ENCODE measurements around the gene RPS3. TPM values are rescaled to one million over a fixed set of nuclear protein-coding genes. Genes with fewer than 3 reads are reported as not detected.

The RPS3 gene
- total and polyA plus RNA-seq, 9 of the 15 experiments (the other 6 are each of a cell fraction or from before 2014, with no cell fraction given) = 2,700 to 5,771 (median 3,679) TPM

DNA sequence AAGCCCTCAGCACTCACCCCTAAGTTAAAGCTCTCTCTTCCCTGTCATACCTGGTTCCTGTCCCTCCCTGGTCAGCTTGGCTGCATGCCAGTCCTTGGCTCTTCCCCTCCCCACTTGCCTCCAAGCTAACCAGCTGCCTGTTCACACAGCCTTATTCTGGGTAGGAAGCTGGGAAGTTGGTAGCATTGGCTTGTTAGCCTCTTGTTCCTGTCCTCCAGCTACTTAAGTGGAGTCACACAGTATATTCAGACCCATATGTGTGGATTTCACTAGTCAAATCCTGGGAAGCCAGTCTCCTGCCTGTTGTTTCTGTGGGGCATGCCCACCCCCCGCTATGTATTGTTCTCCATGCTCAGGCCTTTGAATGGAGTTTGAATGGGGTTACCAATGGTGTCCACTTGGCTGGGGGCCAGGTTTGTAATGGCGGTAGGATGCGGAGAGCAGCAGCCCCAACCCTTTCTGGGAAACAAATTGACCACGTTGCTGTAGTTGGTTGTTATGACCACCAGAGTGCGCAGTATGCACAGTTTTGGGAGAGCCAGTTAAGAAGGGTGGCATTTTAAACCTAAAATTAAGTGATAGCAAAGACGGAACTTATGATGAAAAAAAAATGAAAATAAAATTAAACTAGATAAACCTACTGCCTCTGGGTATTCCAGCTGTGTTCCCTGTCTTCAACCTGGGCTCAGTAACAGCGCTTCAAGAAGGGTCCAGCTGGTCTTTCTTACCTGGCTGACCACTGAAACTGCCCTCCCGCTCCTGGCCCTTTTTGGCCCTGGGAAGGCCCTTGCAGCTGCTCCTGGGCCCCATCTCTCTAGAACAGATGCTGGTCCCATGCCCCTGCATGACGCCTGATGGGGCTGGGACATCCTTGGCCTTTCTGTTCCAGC is 10.7 kb upstream of the RPS3 start (continued):
- TF ChIP-seq, protein P1, sequence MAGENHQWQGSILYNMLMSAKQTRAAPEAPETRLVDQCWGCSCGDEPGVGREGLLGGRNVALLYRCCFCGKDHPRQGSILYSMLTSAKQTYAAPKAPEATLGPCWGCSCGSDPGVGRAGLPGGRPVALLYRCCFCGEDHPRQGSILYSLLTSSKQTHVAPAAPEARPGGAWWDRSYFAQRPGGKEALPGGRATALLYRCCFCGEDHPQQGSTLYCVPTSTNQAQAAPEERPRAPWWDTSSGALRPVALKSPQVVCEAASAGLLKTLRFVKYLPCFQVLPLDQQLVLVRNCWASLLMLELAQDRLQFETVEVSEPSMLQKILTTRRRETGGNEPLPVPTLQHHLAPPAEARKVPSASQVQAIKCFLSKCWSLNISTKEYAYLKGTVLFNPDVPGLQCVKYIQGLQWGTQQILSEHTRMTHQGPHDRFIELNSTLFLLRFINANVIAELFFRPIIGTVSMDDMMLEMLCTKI (IDR thresholded peaks at IDR 0.05; ENCODE audit: partially characterized antibody) = no peak
- TF ChIP-seq ZNF282 (CRISPR knock-in tag; IDR thresholded peaks at IDR 0.05) (no peak), SMC3 (conservative IDR thresholded peaks at IDR 0.05; ENCODE audit: insufficient read depth, low read depth, low read length) (peak; percentile 85), TOE1 (IDR thresholded peaks at IDR 0.05; ENCODE audit: borderline replicate concordance) (0 out of 2 replicates have a peak, but pooled peaks have one; percentile 33), TOE1 (CRISPR knock-in tag; IDR thresholded peaks at IDR 0.05; ENCODE audit: borderline replicate concordance, low read depth) (no peak), ZNF384 (IDR thresholded peaks at IDR 0.05; ENCODE audit: low read depth, low read length) (no peak), KDM1A (IDR thresholded peaks at IDR 0.05) (no peak), ZNF133 (CRISPR knock-in tag; IDR thresholded peaks at IDR 0.05) (no peak), JUND (IDR thresholded peaks at IDR 0.05; ENCODE audit: borderline replicate concordance, low read depth, low read length) (peak; percentile 33; the same call in 1 of the 2 replicates), JUND (tag; IDR thresholded peaks at IDR 0.05; ENCODE audit: borderline replicate concordance, low read depth, low read length) (no peak; the same call in 2 of the 3 replicates), TSC22D4 (tag; IDR thresholded peaks at IDR 0.05) (no peak), ERF (CRISPR knock-in tag; IDR thresholded peaks at IDR 0.05) (no peak), CBX3 (IDR thresholded peaks at IDR 0.05; ENCODE audit: borderline replicate concordance in 1 of 2, low read length in 2 of 2) (no peak), ZNF644 (tag; IDR thresholded peaks at IDR 0.05; ENCODE audit: low read depth) (no peak), CC2D1A (IDR thresholded peaks at IDR 0.05) (peak; percentile 69), FOXJ2 (tag; IDR thresholded peaks at IDR 0.05) (no peak), DIDO1 (tag; IDR thresholded peaks at IDR 0.05; ENCODE audit: low read depth) (no peak), RAD21 (CRISPR knock-in tag; conservative IDR thresholded peaks at IDR 0.05 in 1 of 2, IDR thresholded peaks at IDR 0.05 in 1 of 2) (peak; percentile 92 to 94), SMARCA5 (IDR thresholded peaks at IDR 0.05) (0 out of 2 replicates have a peak, but pooled peaks have one; percentile 49)
- TF ChIP-seq, protein P2, sequence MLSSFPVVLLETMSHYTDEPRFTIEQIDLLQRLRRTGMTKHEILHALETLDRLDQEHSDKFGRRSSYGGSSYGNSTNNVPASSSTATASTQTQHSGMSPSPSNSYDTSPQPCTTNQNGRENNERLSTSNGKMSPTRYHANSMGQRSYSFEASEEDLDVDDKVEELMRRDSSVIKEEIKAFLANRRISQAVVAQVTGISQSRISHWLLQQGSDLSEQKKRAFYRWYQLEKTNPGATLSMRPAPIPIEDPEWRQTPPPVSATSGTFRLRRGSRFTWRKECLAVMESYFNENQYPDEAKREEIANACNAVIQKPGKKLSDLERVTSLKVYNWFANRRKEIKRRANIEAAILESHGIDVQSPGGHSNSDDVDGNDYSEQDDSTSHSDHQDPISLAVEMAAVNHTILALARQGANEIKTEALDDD (IDR thresholded peaks at IDR 0.05) = peak; percentile 61; the same call in 1 of the 2 replicates
- TF ChIP-seq, protein P3, sequence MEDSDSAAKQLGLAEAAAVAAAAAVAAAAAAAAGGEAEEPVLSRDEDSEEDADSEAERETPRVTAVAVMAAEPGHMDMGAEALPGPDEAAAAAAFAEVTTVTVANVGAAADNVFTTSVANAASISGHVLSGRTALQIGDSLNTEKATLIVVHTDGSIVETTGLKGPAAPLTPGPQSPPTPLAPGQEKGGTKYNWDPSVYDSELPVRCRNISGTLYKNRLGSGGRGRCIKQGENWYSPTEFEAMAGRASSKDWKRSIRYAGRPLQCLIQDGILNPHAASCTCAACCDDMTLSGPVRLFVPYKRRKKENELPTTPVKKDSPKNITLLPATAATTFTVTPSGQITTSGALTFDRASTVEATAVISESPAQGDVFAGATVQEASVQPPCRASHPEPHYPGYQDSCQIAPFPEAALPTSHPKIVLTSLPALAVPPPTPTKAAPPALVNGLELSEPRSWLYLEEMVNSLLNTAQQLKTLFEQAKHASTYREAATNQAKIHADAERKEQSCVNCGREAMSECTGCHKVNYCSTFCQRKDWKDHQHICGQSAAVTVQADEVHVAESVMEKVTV (CRISPR knock-in tag; IDR thresholded peaks at IDR 0.05) = peak; percentile 87

Data from K562 (cell line).